NCI-H1694 (cell line): Measurements from ENCODE around the gene VGLL2.

Source experiments
- DNase-seq: peaks from one replicate; lab custom pipeline; 2025; lab: John Stamatoyannopoulos, UW

The VGLL2 gene

GRCh38 chr6:117269638-117270054 is 4.3 kb downstream of the VGLL2 start:
- DNase-seq, result no peak

GRCh38 chr6:117270055-117270842 is 4.9 kb downstream of the VGLL2 start:
- DNase-seq, result no peak

- no peak for DNase-seq
Observed at GRCh38 chr6:117270843-117271507, 5.6 kb downstream of the VGLL2 start.

- no peak for DNase-seq
Observed at GRCh38 chr6:117272032-117272866, 6.9 kb downstream of the VGLL2 start.

- DNase-seq, result no peak
Observed at GRCh38 chr6:117272891-117273290, 7.5 kb downstream of the VGLL2 start.

GRCh38 chr6:117275205-117275604 is 9.8 kb downstream of the VGLL2 start:
- DNase-seq, result no peak

GRCh38 chr6:117275711-117276110 is 10.4 kb downstream of the VGLL2 start:
- no peak for DNase-seq

GRCh38 chr6:117276778-117277316 is 11.5 kb downstream of the VGLL2 start:
- no peak for DNase-seq

GRCh38 chr6:117280922-117281321 is 15.6 kb downstream of the VGLL2 start:
- DNase-seq, result no peak

GRCh38 chr6:117288083-117288715 is 22.8 kb downstream of the VGLL2 start:
- DNase-seq, result no peak

GRCh38 chr6:117290173-117290846 is 25.0 kb downstream of the VGLL2 start:
- DNase-seq, result no peak

- DNase-seq, result no peak
Observed at GRCh38 chr6:117298941-117299340, 33.6 kb downstream of the VGLL2 start.

- DNase-seq, result no peak
Observed at GRCh38 chr6:117303323-117303722, 38.0 kb downstream of the VGLL2 start.

GRCh38 chr6:117304446-117304845 is 39.1 kb downstream of the VGLL2 start:
- DNase-seq, result no peak

GRCh38 chr6:117306227-117306790 is 41.0 kb downstream of the VGLL2 start:
- DNase-seq, result no peak

- no peak for DNase-seq
Observed at GRCh38 chr6:117307655-117308054, 42.3 kb downstream of the VGLL2 start.

- no peak for DNase-seq
Observed at GRCh38 chr6:117309069-117309468, 43.7 kb downstream of the VGLL2 start.

GRCh38 chr6:117309611-117310010 is 44.3 kb downstream of the VGLL2 start:
- DNase-seq, result no peak

GRCh38 chr6:117311310-117311709 is 46.0 kb downstream of the VGLL2 start:
- no peak for DNase-seq

GRCh38 chr6:117311726-117312125 is 46.4 kb downstream of the VGLL2 start:
- DNase-seq, result no peak

GRCh38 chr6:117317261-117317660 is 51.9 kb downstream of the VGLL2 start:
- no peak for DNase-seq
